ENCODE data around the gene DPH5.

DPH5 gene

DNA sequence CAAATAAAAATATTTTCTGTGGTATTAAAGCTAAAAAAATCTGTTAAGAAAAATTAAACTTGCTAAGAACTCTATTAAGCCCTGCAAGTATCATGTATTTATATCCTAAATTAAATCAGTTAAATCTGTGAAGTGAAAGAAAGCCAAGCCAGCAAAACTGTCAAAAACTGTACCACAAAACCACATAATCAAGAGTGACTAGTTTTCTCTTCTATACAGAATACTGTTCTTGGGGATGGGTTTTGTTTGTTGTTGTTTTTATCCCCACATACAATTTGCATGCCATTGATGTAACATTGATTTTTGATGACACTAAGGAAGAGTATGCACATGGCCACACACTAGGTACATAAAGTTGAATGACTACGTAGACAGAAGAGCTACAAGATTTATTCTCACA, 20.4 kb downstream of the DPH5 start:
- TF ChIP-seq, protein P1, sequence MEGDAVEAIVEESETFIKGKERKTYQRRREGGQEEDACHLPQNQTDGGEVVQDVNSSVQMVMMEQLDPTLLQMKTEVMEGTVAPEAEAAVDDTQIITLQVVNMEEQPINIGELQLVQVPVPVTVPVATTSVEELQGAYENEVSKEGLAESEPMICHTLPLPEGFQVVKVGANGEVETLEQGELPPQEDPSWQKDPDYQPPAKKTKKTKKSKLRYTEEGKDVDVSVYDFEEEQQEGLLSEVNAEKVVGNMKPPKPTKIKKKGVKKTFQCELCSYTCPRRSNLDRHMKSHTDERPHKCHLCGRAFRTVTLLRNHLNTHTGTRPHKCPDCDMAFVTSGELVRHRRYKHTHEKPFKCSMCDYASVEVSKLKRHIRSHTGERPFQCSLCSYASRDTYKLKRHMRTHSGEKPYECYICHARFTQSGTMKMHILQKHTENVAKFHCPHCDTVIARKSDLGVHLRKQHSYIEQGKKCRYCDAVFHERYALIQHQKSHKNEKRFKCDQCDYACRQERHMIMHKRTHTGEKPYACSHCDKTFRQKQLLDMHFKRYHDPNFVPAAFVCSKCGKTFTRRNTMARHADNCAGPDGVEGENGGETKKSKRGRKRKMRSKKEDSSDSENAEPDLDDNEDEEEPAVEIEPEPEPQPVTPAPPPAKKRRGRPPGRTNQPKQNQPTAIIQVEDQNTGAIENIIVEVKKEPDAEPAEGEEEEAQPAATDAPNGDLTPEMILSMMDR (IDR thresholded peaks at IDR 0.05; ENCODE audit: low read length, missing control alignments), result no peak
- no peak for DNase-seq (ENCODE audit: low read depth)
- H3K4me3 ChIP-seq (replicated peaks; ENCODE audit: low read depth, low read length), result no peak overlapping the region

DNA sequence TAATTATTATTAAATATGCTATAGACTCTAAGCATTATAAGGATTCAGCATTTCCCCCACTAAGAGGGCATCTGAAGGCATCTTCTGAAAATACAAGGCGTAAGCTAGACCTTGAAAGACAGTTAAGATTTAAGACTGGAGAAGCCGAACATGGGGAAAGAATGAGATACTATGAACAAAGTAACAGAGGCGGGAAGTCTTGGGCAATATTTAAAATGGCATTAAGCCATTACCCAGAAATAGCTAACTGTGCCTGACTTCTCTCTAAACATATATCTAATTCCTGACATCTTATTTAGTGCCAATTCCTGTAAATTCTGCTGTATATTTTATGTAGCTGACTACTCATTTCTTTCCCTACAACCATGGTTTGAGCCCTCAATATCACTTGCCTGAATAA, 20.9 kb downstream of the DPH5 start:
- H3K4me3 ChIP-seq (replicated peaks; ENCODE audit: low read depth, low read length), result no peak overlapping the region
- TF ChIP-seq, protein P1 (IDR thresholded peaks at IDR 0.05; ENCODE audit: low read length, missing control alignments), result no peak
- DNase-seq (ENCODE audit: low read depth), result peak; percentile 79

DNA sequence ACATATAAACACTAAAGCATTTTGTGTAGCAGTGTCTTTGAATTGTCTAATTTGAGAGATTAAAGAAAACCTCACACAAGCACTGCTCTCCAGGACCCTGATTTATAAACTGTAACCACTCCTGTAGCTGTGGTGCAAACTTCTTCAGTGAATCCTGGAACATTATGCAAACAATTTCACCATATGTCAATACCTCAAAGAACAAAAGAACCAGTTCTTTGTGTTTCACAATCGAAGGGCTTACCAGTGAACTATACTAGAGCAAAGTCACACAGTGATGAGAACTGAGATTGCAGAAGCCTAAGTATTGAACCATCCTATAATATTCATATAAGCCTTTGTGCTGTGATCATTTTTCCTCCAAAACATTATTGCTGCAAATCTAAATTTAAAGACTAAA, 21.5 kb downstream of the DPH5 start:
- DNase-seq (ENCODE audit: low read depth), result peak; percentile 81
- no peak overlapping the region for H3K4me3 ChIP-seq (replicated peaks; ENCODE audit: low read depth, low read length)
- TF ChIP-seq, protein P1 (IDR thresholded peaks at IDR 0.05; ENCODE audit: low read length, missing control alignments), result no peak

DNA sequence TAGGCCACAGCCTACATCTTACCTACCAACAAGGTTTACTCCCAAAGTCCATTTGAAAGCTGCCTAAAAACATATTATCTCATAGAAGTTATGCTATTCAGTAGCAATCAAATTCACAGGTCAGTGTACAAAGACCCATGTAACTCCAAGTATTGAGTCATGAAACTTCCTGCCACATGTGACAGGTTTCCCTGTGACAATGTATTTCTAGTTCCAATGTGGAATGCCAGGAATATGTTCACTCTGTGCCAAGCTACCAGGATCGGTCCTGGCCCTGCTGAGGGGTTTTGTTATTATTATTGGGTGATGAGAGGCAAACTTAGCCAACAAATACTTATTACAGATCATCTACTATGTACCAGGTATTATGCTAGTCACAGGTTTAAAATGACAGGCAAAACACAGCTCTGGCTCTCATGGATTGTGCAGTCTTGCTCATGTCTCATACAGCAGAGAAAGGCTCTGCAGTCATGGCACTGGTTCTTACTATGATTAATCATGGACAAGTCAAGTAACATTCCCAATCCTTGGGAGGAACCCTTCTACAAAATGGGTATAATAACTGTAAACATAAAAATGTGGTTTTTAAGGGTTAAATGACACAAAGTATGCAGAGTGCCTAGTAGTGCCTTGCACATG, 22.5 kb downstream of the DPH5 start:
- H3K4me3 ChIP-seq (replicated peaks; ENCODE audit: low read depth, low read length), result no peak overlapping the region
- TF ChIP-seq, protein P1 (IDR thresholded peaks at IDR 0.05; ENCODE audit: low read length, missing control alignments), result no peak
- DNase-seq (ENCODE audit: low read depth), result no peak

DNA sequence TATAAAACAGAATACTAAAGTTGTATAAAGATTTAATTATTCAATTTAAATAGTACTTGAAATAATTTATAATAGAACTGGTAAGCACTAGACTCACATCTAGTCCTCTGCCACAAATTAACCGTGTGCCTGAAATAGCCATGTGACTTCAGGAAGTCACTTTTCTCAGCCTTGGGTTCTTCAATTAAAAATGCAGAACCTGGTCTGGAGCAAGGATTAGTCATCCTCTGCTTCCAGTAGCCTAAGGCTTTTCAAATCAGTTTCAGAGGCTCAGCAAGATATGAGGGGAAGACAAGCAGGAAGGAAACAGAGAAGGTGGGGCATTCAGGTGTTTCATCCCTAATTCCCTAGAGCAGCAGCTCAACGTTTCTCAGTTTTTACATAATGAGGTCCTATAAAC, 23.0 kb downstream of the DPH5 start:
- H3K4me3 ChIP-seq (replicated peaks; ENCODE audit: low read depth, low read length), result no peak overlapping the region
- DNase-seq (ENCODE audit: low read depth), result no peak
- TF ChIP-seq, protein P1 (IDR thresholded peaks at IDR 0.05; ENCODE audit: low read length, missing control alignments), result no peak

DNA sequence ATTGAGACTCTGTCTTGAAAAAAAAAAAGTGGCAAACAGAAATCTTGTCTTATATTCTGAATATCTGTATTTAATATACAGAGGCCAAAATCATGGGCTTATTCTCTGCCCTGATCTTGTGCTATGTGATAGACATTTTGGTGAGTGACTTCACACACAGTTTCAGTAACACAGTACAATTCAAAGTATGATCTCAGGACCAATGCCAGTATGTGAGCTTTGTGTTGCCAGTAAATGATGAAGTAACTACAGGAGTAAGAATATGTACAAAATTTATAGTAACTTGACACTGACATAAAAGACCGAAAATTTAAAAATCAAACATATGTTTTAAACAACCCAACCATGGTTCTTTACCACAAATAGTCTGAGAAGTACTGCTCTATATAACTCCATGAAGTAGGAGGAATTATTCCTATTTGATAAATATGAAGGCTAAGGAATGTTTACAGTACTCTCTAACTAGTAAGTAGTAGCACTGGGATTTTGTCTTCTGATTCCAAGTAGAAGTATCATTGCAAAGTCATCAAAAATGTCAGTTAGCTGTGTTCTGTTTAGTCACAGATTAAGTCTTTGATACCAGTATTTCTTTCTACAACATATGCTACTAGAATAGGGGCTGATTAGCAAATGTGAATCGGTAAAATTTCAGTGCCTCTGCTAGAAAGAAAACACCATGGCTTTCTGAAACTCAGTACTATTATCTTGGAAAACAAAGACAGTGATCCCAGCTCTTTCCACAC, 25.3 kb downstream of the DPH5 start:
- no peak for DNase-seq (ENCODE audit: low read depth)
- no peak overlapping the region for H3K4me3 ChIP-seq (replicated peaks; ENCODE audit: low read depth, low read length)
- TF ChIP-seq, protein P1 (IDR thresholded peaks at IDR 0.05; ENCODE audit: low read length, missing control alignments), result no peak

All from fibroblast of pulmonary artery (primary cell).